Hair follicle dermal papilla cell (primary cell): Measurements from ENCODE around the gene SCRN2. TPM values are rescaled to one million over a fixed set of nuclear protein-coding genes. Genes with fewer than 3 reads are reported as not detected.

Experiments
- total RNA-seq: library from RNA; depleted of rRNA; stranded (reverse); fragments of >200 nt; gene quantifications from 2 replicates; pipeline ENCODE4 v1.2.3, GENCODE V29; 2012

SCRN2 gene
- total RNA-seq, result 28.1 and 50.5 TPM in 2 replicates

GRCh38 chr17:47840742-47841487 lies at the start of gene SCRN2:
TSS of gene SCRN2 (minus strand) at chr17:47841273. CDS start at chr17:47840843, 430 bp downstream.

GRCh38 chr17:47850692-47851573 lies 9.9 kb upstream of the SCRN2 start, which contains the start of gene SP6:
TSS of gene SP6 (minus strand) at chr17:47851163. CDS start at chr17:47848429, 2,734 bp downstream.

GRCh38 chr17:47831003-47831933 lies 9.8 kb downstream of the SCRN2 start, which contains the start of the genes LRRC46 and MRPL10:
TSS of gene LRRC46 (plus strand) at chr17:47831670. CDS start at chr17:47831990, 320 bp downstream.
TSS of gene MRPL10 (minus strand) at chr17:47831541. CDS start at chr17:47831511, 30 bp downstream.

GRCh38 chr17:47821424-47822391 lies 19.4 kb downstream of the SCRN2 start, which contains the start of gene OSBPL7:
TSS of gene OSBPL7 (minus strand) at chr17:47821794. CDS start at chr17:47820278, 1,516 bp downstream.

Other genes with a start within 250 kb of the SCRN2 start
- 410 and 448 TPM in 2 replicates for gene KPNB1, start 191.4 kb downstream of the SCRN2 start, total RNA-seq
- gene TBKBP1, start 147.1 kb downstream of the SCRN2 start, total RNA-seq, result 13.8 and 19.1 TPM in 2 replicates
- gene TBX21, start 108.0 kb downstream of the SCRN2 start, total RNA-seq, result not detected in 2 replicates
- 6.8 and 10.4 TPM in 2 replicates for gene OSBPL7, start 19.5 kb downstream of the SCRN2 start, total RNA-seq
- 26.1 and 33.0 TPM in 2 replicates for gene MRPL10, start 9.7 kb downstream of the SCRN2 start, total RNA-seq
- under 0.01 TPM in 1 of 2 replicates, not detected in the other for gene LRRC46, start 9.6 kb downstream of the SCRN2 start, total RNA-seq
- 0.12 and 0.16 TPM in 2 replicates for gene SP6, start 9.9 kb upstream of the SCRN2 start, total RNA-seq
- 2.8 and 3.3 TPM in 2 replicates for gene SP2, start 55.0 kb upstream of the SCRN2 start, total RNA-seq
- gene PNPO, start 100.3 kb upstream of the SCRN2 start, total RNA-seq, result 40.6 and 49.8 TPM in 2 replicates
- not detected in 2 replicates for gene PRR15L, start 116.6 kb upstream of the SCRN2 start, total RNA-seq
- gene CDK5RAP3, start 129.8 kb upstream of the SCRN2 start, total RNA-seq, result 64.2 and 67.0 TPM in 2 replicates
- gene COPZ2, start 196.5 kb upstream of the SCRN2 start, total RNA-seq, result 64.1 and 95.6 TPM in 2 replicates
- gene NFE2L1, start 207.1 kb upstream of the SCRN2 start, total RNA-seq, result 143 and 150 TPM in 2 replicates